Psoas muscle (tissue), 8 donors: ENCODE measurements around the gene UBR3. TPM values are rescaled to one million over a fixed set of nuclear protein-coding genes. Genes with fewer than 3 reads are reported as not detected.

Experiments
- ATAC-seq, 4 donors: fragments of 200-7000 bp; cut with Tn5 transposase; one replicate each; pipeline ENCODE4 v1.9.1; 2020; ENCODE audit warnings: moderate library complexity in 3 of 4, mild to moderate bottlenecking in 2 of 4
- DNase-seq, 2 donors: peaks; one replicate each; pipeline ENCODE4 v3.0.0-alpha.2; 2020
- H3K27ac ChIP-seq: fragments of 200-600 bp; one replicate; pipeline ENCODE4 v1.8.0; 2022
- H3K27me3 ChIP-seq, 3 donors: fragments of 200-600 bp in 1 of 3; one replicate each; pipeline versions ENCODE4 v1.6.1 to v1.8.0; 2013 to 2022; ENCODE audit warnings: low read length in 2 of 3, mild to moderate bottlenecking in 2 of 3, moderate library complexity in 1 of 3; ENCODE audit not compliant: insufficient read depth in 3 of 3
- H3K36me3 ChIP-seq, 2 donors: fragments of 200-600 bp in 1 of 2; one replicate each; pipeline versions ENCODE4 v1.6.1 to v1.8.0; 2013 to 2022; ENCODE audit warnings: low read depth in 1 of 2, mild to moderate bottlenecking in 1 of 2, moderate library complexity in 1 of 2; ENCODE audit not compliant: insufficient read depth in 1 of 2
- H3K4me1 ChIP-seq: fragments of 200-600 bp; one replicate; pipeline ENCODE4 v1.8.0; 2022
- H3K4me3 ChIP-seq: fragments of 200-600 bp; one replicate; pipeline ENCODE4 v1.8.0; 2022; ENCODE audit warnings: mild to moderate bottlenecking
- H3K9me3 ChIP-seq: fragments of 200-600 bp; one replicate; pipeline ENCODE4 v1.8.0; 2022
- CTCF ChIP-seq: fragments of 200-600 bp; IDR thresholded peaks from one replicate; pipeline ENCODE4 v1.8.0; 2022; ENCODE audit warnings: antibody characterized with exemption
- WGBS, 3 donors: extraction: QIAGEN DNeasy Blood & Tissue Kit; methylation state at CpG; one replicate each; pipeline versions ENCODE4 v1.1.6 to v1.1.7; 2013; 5-methylcytosine and 5-hydroxymethylcytosine counted together
- intact Hi-C, 2 donors: fragments of 100-400 bp; cut with DNase I; formaldehyde crosslinking; loops; one replicate each; pipeline versions ENCODE4 v1.11.0 to v1.14.2; 2022
- polyA plus RNA-seq, 3 donors: library from polyadenylated mRNA; stranded (reverse); fragments of 200-250 nt; gene quantifications; one replicate each; pipeline ENCODE4 v1.2.3, GENCODE V29; 2013
- total RNA-seq, 4 donors: library from RNA; stranded (reverse); fragmentation: NEBNext Ultra II Directional in 2 of 4; extraction: Animal tissue kit (Norgen Biotek cat#: 25700) in 2 of 4; gene quantifications; one replicate each; pipeline versions ENCODE4 v1.2.1 to v1.2.4, GENCODE V29; 2021 to 2023
- donor health status: healthy with polysubstance abuse.
- donor health status: DM: no; HTN: no; CAD: no; lungs with moderate emphysema.
- donor health status: Bipolar disorder and iron deficiency.
- donor health status: healthy.
- donor health status: DM: yes; HTN: yes; CAD: no.
- donor health status: DM: no; HTN: no; CAD: no.
- donor health status: DM: no; HTN: no; CAD: no.
- donor health status: DM: yes; HTN: yes; CAD: no.

The UBR3 gene
- total and polyA plus RNA-seq, 7 donors: 28.7 to 202 (median 160) TPM

GRCh38 chr2:170076189-170076588 lies 248.9 kb downstream of the UBR3 start:
- no peaks in the 10 kb centered on the region for H3K9me3 ChIP-seq
- intact Hi-C loops: no loop called here
- H3K4me3 ChIP-seq: no peak overlapping the region
- no peak for TF ChIP-seq CTCF
- no peaks in the 10 kb centered on the region for H3K27me3 ChIP-seq
- 96 to 100% (median 97%) methylated on average over 1 of the region's 1 CpG for WGBS, 3 donors
- ATAC-seq (no peak), DNase-seq (no peak)
- H3K27ac ChIP-seq: no peak overlapping the region
- H3K36me3 ChIP-seq: peaks cover 0 to 72% of the 10 kb centered on the region in 2 donors
- no peaks in the 10 kb centered on the region for H3K4me1 ChIP-seq

- no peak for TF ChIP-seq CTCF
- Histone ChIP-seq H3K27ac (no peak overlapping the region), H3K9me3 (no peaks in the 10 kb centered on the region), H3K27me3 (no peaks in the 10 kb centered on the region), H3K36me3 (peaks cover 0 to 90% of the 10 kb centered on the region in 2 donors), H3K4me1 (no peaks in the 10 kb centered on the region), H3K4me3 (no peak overlapping the region)
- ATAC-seq: no peak
- no peak for DNase-seq
- 82 to 86% (median 84%) methylated on average over 7 of the region's 7 CpGs for WGBS, 3 donors
- intact Hi-C loops: no loop called here
These were observed 250.7 kb downstream of the UBR3 start for GRCh38 chr2:170077830-170078569.

GRCh38 chr2:170084820-170085491 lies 257.7 kb downstream of the UBR3 start:
- no peak overlapping the region for H3K4me3 ChIP-seq
- no peaks in the 10 kb centered on the region for H3K27me3 ChIP-seq
- intact Hi-C loops: no loop called here
- H3K36me3 ChIP-seq: peaks cover 0 to 36% of the 10 kb centered on the region in 2 donors
- no peak overlapping the region for H3K27ac ChIP-seq
- ATAC-seq: no peak
- no peak for DNase-seq
- 94 to 100% (median 96%) methylated on average over 2 of the region's 2 CpGs for whole genome bisulfite sequencing, 3 donors
- H3K4me1 ChIP-seq: peaks cover 6% of the 10 kb centered on the region
- no peak for TF ChIP-seq CTCF
- no peaks in the 10 kb centered on the region for H3K9me3 ChIP-seq

GRCh38 chr2:170086117-170086688 lies 258.9 kb downstream of the UBR3 start:
- H3K4me3 ChIP-seq: no peak overlapping the region
- no peak overlapping the region for H3K27ac ChIP-seq
- 64 to 77% (median 73%) methylated on average over 5 of the region's 5 CpGs for WGBS, 3 donors
- intact Hi-C loops: no loop called here
- ATAC-seq (peak in 2 of 4 donors; percentile 12 to 18), DNase-seq (no peak)
- H3K36me3 ChIP-seq: peaks cover 0 to 23% of the 10 kb centered on the region in 2 donors
- H3K27me3 ChIP-seq: no peaks in the 10 kb centered on the region
- H3K9me3 ChIP-seq: no peaks in the 10 kb centered on the region
- no peak for TF ChIP-seq CTCF
- H3K4me1 ChIP-seq: peaks cover 6% of the 10 kb centered on the region
